BJ (cell line): ENCODE results near the gene SMG6. TPM values are rescaled to one million over a fixed set of nuclear protein-coding genes. Genes with fewer than 3 reads are reported as not detected.

Source experiments
- CTCF ChIA-PET: fragments of 350-600 bp; formaldehyde crosslinking; extraction: SDS; loops from one replicate; lab custom pipeline; 2021; ENCODE audit warnings: antibody characterized with exemption, inconsistent platforms; lab: Yijun Ruan, JAX
- POLR2A ChIA-PET: fragments of 300-600 bp; sonication (Branson Sonifier 250); formaldehyde crosslinking; extraction: SDS; loops from one replicate; lab custom pipeline; 2021; ENCODE audit warnings: antibody characterized with exemption; lab: Charles Lee
- DNase-seq: peaks from one replicate; pipeline ENCODE4 v3.0.0-alpha.2; 2011; ENCODE audit warnings: low read depth
- H3K27me3 ChIP-seq: 2 replicates; pipeline ENCODE4 v1.6.0; 2011; ENCODE audit warnings: low read length; ENCODE audit not compliant: control insufficient read depth, insufficient read depth
- H3K36me3 ChIP-seq: 2 replicates; pipeline ENCODE4 v1.5.1; 2011; ENCODE audit warnings: low read length; ENCODE audit not compliant: control insufficient read depth, insufficient read depth
- H3K4me3 ChIP-seq: 2 replicates; pipeline ENCODE4 v1.5.1; 2011; ENCODE audit warnings: low read depth, mild to moderate bottlenecking, control low read depth, low read length
- CTCF ChIP-seq: IDR thresholded peaks from 2 replicates; pipeline ENCODE4 v1.5.1; 2011; ENCODE audit warnings: low read depth, mild to moderate bottlenecking, control low read depth, inconsistent platforms, low read length, moderate library complexity; ENCODE audit not compliant: insufficient read depth
- polyA plus RNA-seq: library from polyadenylated mRNA; depleted of rRNA; stranded (reverse); fragments of >200 nt; gene quantifications from 2 replicates; pipeline ENCODE4 v1.2.3, GENCODE V29; 2011

The SMG6 gene
- polyA plus RNA-seq, 1 experiment = 29.7 TPM

DNA sequence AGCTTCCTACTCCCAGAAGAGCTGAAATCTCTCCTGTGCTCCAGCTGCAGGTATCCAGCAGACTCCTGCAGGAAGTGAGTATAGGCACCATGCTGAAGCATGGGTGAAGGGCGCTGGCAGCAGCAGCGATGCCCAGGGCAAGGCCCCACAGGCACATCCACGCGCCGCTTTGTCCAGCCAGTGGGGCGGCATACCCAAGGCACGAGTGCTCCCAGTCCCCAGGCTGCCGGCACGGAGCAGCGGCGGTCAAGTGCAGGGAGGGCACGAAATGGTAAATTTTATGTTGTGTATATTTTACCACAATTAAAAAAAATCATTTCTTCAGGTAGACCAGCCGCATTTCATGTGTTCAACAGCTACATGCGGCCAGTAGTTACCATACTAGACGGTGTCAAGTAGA is 175.6 kb downstream of the SMG6 start:
- Histone ChIP-seq H3K4me3 (no peak overlapping the region), H3K36me3 (no peaks in the 10 kb centered on the region), H3K27me3 (no peaks in the 10 kb centered on the region)
- TF ChIP-seq CTCF = no peak
- CTCF ChIA-PET = interaction anchor here (1.4 kb wide), 1 partner anchor 117 kb away, joined by 5 read pairs; no protein-coding TSS in a partner anchor
- POLR2A ChIA-PET = no interaction called here
- DNase-seq = no peak

GRCh38 chr17:2125013-2125535 is 178.5 kb downstream of the SMG6 start:
- POLR2A ChIA-PET = interaction anchor here (0.6 kb wide), 1 partner anchor 401 kb away, joined by 3 read pairs; no protein-coding TSS in a partner anchor
- CTCF ChIA-PET = interaction anchor here (0.6 to 2.0 kb wide), 5 partner anchors 8 to 291 kb away, joined by 3 to 6 read pairs (median 3); no protein-coding TSS in a partner anchor
- no peak for TF ChIP-seq CTCF
- DNase-seq = no peak
- Histone ChIP-seq H3K36me3 (peaks cover 2% of the 10 kb centered on the region), H3K4me3 (no peak overlapping the region), H3K27me3 (no peaks in the 10 kb centered on the region)

DNA sequence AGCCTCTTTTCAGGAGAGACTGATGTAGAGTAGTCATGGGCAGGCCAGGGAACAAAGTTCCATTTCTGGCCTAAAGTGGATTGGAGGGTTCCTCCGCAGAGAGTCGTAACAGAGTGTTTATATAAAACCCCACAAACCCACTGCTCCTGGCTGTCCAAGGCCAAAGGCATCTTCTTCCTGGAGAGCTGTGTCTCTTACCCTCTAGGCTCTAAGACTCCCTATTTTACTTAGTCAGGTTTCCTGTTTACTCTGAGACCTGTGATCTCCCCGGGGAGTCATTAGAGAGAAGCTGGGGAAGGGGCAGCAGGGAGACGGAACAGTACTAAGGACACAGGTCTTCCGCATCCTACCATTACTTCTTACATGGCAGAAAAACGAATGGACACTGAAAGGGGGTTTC is 179.2 kb downstream of the SMG6 start:
- DNase-seq = no peak
- Histone ChIP-seq H3K27me3 (no peaks in the 10 kb centered on the region), H3K36me3 (peaks cover 2% of the 10 kb centered on the region), H3K4me3 (no peak overlapping the region)
- ChIA-PET CTCF (interaction anchor here (2.0 kb wide), 1 partner anchor 9 kb away, joined by 6 read pairs; no protein-coding TSS in a partner anchor), POLR2A (interaction anchor here (0.6 kb wide), 1 partner anchor 401 kb away, joined by 3 read pairs; no protein-coding TSS in a partner anchor)
- TF ChIP-seq CTCF = no peak

GRCh38 chr17:2123375-2124251 is 180.0 kb downstream of the SMG6 start:
- Histone ChIP-seq H3K36me3 (peaks cover 2% of the 10 kb centered on the region), H3K4me3 (no peak overlapping the region), H3K27me3 (no peaks in the 10 kb centered on the region)
- DNase-seq = no peak
- CTCF ChIA-PET = interaction anchor here (2.0 to 2.5 kb wide), 2 partner anchors 10 to 121 kb away, joined by 6 to 11 read pairs; no protein-coding TSS in a partner anchor
- POLR2A ChIA-PET = no interaction called here
- no peak for TF ChIP-seq CTCF
